Upper lobe of left lung (tissue), 6 donors: ENCODE measurements around the gene ZDHHC23. TPM values are rescaled to one million over a fixed set of nuclear protein-coding genes. Genes with fewer than 3 reads are reported as not detected.
A peak's percentile ranks its signal among the peaks of the same experiment; 100 is the strongest.

Experiments used
- ATAC-seq, 2 donors: fragments of 200-7000 bp; cut with Tn5 transposase; one replicate each; pipeline ENCODE4 v1.9.1; 2022; ENCODE audit warnings: mild to moderate bottlenecking in 2 of 2, moderate library complexity in 2 of 2; ENCODE audit not compliant: low FRiP score in 2 of 2
- DNase-seq, 2 donors: peaks; one replicate each; pipeline ENCODE4 v3.0.0-alpha.2; 2019 to 2020
- H3K27ac ChIP-seq, 4 donors: fragments of 200-600 bp; sonication (generic); one replicate each; pipeline ENCODE4 v1.5.1; 2016 to 2019
- H3K27me3 ChIP-seq, 4 donors: fragments of 200-600 bp; sonication (generic); one replicate each; pipeline ENCODE4 v1.5.1; 2017 to 2019
- H3K36me3 ChIP-seq, 4 donors: fragments of 200-600 bp; sonication (generic); one replicate each; pipeline ENCODE4 v1.5.1; 2016 to 2019
- H3K4me1 ChIP-seq, 4 donors: fragments of 200-600 bp; sonication (generic); one replicate each; pipeline ENCODE4 v1.5.1; 2018 to 2019
- H3K4me3 ChIP-seq, 4 donors: fragments of 200-600 bp; sonication (generic); one replicate each; pipeline ENCODE4 v1.5.1; 2017 to 2019; ENCODE audit warnings: mild to moderate bottlenecking in 2 of 4, moderate library complexity in 1 of 4
- H3K9me3 ChIP-seq, 4 donors: fragments of 200-600 bp; sonication (generic); one replicate each; pipeline ENCODE4 v1.5.1; 2018 to 2019
- CTCF ChIP-seq, 6 experiments: fragments of 450-650 bp in 4 of 6; fragments of 200-600 bp in 2 of 6; sonication (generic) in 2 of 6; IDR thresholded peaks; one replicate each; pipeline ENCODE4 v1.5.1; 2016 to 2019; ENCODE audit warnings: antibody characterized with exemption in 6 of 6
- EP300 ChIP-seq, 4 donors: sonication (generic); formaldehyde crosslinking; IDR thresholded peaks; one replicate each; pipeline ENCODE4 v1.5.1; 2017; ENCODE audit warnings: antibody characterized with exemption in 4 of 4, control low read depth in 2 of 4
- POLR2A ChIP-seq, 4 donors: fragments of 450-650 bp; IDR thresholded peaks; one replicate each; pipeline ENCODE4 v1.5.1; 2016 to 2017; ENCODE audit warnings: antibody characterized with exemption in 4 of 4, mild to moderate bottlenecking in 2 of 4
- POLR2AphosphoS5 ChIP-seq, 2 donors: sonication (generic); formaldehyde crosslinking; IDR thresholded peaks; one replicate each; pipeline ENCODE4 v1.5.1; 2017; ENCODE audit warnings: antibody characterized with exemption in 2 of 2
- WGBS, 2 donors: methylation state at CpG; one replicate each; pipeline ENCODE4 v1.1.5; 2017 to 2018; 5-methylcytosine and 5-hydroxymethylcytosine counted together
- total RNA-seq, 6 donors: library from RNA; depleted of rRNA in 4 of 6; stranded (reverse); fragments of >200 nt in 4 of 6; gene quantifications; one replicate each; pipeline versions ENCODE4 v1.1.0 to v1.2.1, GENCODE V29; 2016 to 2021
- donor health status: DM: no; HTN: no; CAD: no; lungs with moderate emphysema.
- donor health status: DM: no; HTN: yes; CAD: no; lungs with severe emphysema.

The ZDHHC23 gene
- total RNA-seq = 10 to 100 TPM in 3 of 6 donors, 1 to 10 TPM in 3; 5.2 to 12.1 (median 9.7) TPM

GRCh38 chr3:113947372-113948014 is at the start of gene ZDHHC23:
Gene ZDHHC23, plus strand, starts transcription at chr3:113948013. Its CDS starts 790 bp downstream, at chr3:113948803.
- 0 to 3% methylated on average over 12 to 13 of the region's 80 CpGs for WGBS, 2 donors
- Histone ChIP-seq H3K27ac (peak within 1 kb of the TSS; percentile 68 to 72 (median 69)), H3K9me3 (no peaks in the 10 kb centered on the region), H3K4me3 (peak within 1 kb of the TSS; percentile 51 to 89 (median 68)), H3K4me1 (peaks cover 4 to 14% (median 9%) of the 10 kb centered on the region in 4 donors), H3K27me3 (no peaks in the 10 kb centered on the region), H3K36me3 (no peaks in the 10 kb centered on the region)
- peak in 1 of 2 donors; percentile 8 for TF ChIP-seq POLR2AphosphoS5 (IDR thresholded peaks at IDR 0.05)
- TF ChIP-seq POLR2A (IDR thresholded peaks at IDR 0.05) = peak in 1 of 4 donors; percentile 41
- TF ChIP-seq EP300 (IDR thresholded peaks at IDR 0.05) = no peak
- no peak for TF ChIP-seq CTCF (IDR thresholded peaks at IDR 0.05)
- DNase-seq (peak; percentile 85 to 97), ATAC-seq (peak; percentile 89 to 91)

GRCh38 chr3:113898892-113899291 is 48.9 kb upstream of the ZDHHC23 start:
- 59 to 62% methylated on average over 2 of the region's 2 CpGs for WGBS, 2 donors
- no peaks in the 10 kb centered on the region for H3K9me3 ChIP-seq
- H3K36me3 ChIP-seq = no peaks in the 10 kb centered on the region

GRCh38 chr3:113906568-113907140 is 41.2 kb upstream of the ZDHHC23 start:
- TF ChIP-seq POLR2AphosphoS5 (IDR thresholded peaks at IDR 0.05) (no peak), EP300 (IDR thresholded peaks at IDR 0.05) (no peak), POLR2A (IDR thresholded peaks at IDR 0.05) (no peak), CTCF (IDR thresholded peaks at IDR 0.05) (no peak)
- ATAC-seq (no peak), DNase-seq (no peak)
- no peaks in the 10 kb centered on the region for H3K9me3 ChIP-seq
- no peaks in the 10 kb centered on the region for H3K4me1 ChIP-seq
- H3K4me3 ChIP-seq = no peak overlapping the region
- H3K36me3 ChIP-seq = no peaks in the 10 kb centered on the region
- 85 to 89% methylated on average over 4 of the region's 4 CpGs for WGBS, 2 donors
- no peak overlapping the region for H3K27ac ChIP-seq
- no peaks in the 10 kb centered on the region for H3K27me3 ChIP-seq

More at GRCh38 chr3:113898892-113899291, 48.9 kb upstream of the ZDHHC23 start:
- Histone ChIP-seq H3K27me3 (no peaks in the 10 kb centered on the region), H3K27ac (no peak overlapping the region), H3K4me3 (no peak overlapping the region), H3K4me1 (peaks cover 0 to 17% (median 2%) of the 10 kb centered on the region in 4 donors)
- ATAC-seq = peak in 1 of 2 donors; percentile 51
- no peak for TF ChIP-seq POLR2A (IDR thresholded peaks at IDR 0.05)
- TF ChIP-seq CTCF (IDR thresholded peaks at IDR 0.05) = no peak
- no peak for TF ChIP-seq EP300 (IDR thresholded peaks at IDR 0.05)
- TF ChIP-seq POLR2AphosphoS5 (IDR thresholded peaks at IDR 0.05) = no peak
- DNase-seq = no peak

- Histone ChIP-seq H3K9me3 (no peaks in the 10 kb centered on the region), H3K27ac (no peak overlapping the region), H3K36me3 (no peaks in the 10 kb centered on the region), H3K27me3 (no peaks in the 10 kb centered on the region), H3K4me3 (no peak overlapping the region), H3K4me1 (no peaks in the 10 kb centered on the region)
- TF ChIP-seq EP300 (IDR thresholded peaks at IDR 0.05) (no peak), POLR2A (IDR thresholded peaks at IDR 0.05) (no peak)
- ATAC-seq = no peak
- DNase-seq = no peak
Observed at GRCh38 chr3:113908133-113908532, 39.7 kb upstream of the ZDHHC23 start.

GRCh38 chr3:113910966-113911365 is 36.8 kb upstream of the ZDHHC23 start:
- no peaks in the 10 kb centered on the region for H3K4me1 ChIP-seq
- no peaks in the 10 kb centered on the region for H3K9me3 ChIP-seq
- H3K27ac ChIP-seq = no peak overlapping the region
- H3K27me3 ChIP-seq = no peaks in the 10 kb centered on the region
- no peak for TF ChIP-seq CTCF (IDR thresholded peaks at IDR 0.05)
- TF ChIP-seq EP300 (IDR thresholded peaks at IDR 0.05) = no peak
- TF ChIP-seq POLR2AphosphoS5 (IDR thresholded peaks at IDR 0.05) = no peak
- no peak for TF ChIP-seq POLR2A (IDR thresholded peaks at IDR 0.05)
- DNase-seq (no peak), ATAC-seq (no peak)
- H3K36me3 ChIP-seq = no peaks in the 10 kb centered on the region
- 63 to 65% methylated on average over 5 of the region's 5 CpGs for WGBS, 2 donors
- no peak overlapping the region for H3K4me3 ChIP-seq
